ENCODE results near the gene FAAP20.

Gene FAAP20

DNA sequence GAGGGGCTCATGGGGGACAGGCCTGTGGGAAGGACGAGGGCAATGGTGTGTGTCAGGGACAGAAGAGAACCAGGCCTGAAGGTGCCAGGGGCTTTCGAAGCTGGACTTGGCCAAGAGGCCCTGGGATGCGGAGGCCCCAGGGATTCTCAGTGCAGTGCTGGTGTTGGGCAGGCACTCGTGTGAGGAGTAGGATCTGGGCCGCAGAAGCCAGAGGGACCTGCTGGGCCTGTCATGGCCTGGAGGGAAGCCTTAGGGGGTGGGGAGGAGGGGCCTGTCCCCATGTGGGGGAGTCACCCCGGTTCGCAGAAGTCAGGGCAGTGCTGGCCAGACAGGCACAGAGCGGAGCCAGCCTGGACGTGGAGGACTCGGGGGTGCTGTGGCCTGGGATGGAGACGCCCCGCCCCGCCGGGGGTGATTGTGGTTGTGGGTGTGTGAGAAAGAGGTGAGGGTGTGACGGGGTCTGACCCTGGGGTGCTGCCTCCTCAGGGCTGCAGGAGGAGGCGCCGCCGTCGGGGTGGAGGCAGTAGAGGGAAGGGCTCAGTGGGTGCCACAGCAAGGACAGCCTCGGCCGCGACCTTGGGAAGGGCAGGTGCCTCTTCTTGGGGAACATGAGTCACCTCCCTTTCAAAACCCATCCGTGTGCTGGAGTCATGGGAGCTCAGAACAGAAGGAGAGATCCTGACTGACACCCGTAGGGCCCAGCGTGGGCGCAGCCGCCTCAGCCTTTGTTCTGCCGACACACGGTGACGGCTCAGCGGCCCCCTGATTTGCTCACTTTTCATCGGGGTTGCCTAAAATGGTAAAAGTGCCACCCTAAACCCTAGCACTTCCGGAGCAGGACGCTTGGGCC, 33.9 kb downstream of the FAAP20 start:
- no peak for DNase-seq
- H3K36me3 ChIP-seq, result peaks cover 18% of the 10 kb centered on the region
- TF ChIP-seq, protein P1, sequence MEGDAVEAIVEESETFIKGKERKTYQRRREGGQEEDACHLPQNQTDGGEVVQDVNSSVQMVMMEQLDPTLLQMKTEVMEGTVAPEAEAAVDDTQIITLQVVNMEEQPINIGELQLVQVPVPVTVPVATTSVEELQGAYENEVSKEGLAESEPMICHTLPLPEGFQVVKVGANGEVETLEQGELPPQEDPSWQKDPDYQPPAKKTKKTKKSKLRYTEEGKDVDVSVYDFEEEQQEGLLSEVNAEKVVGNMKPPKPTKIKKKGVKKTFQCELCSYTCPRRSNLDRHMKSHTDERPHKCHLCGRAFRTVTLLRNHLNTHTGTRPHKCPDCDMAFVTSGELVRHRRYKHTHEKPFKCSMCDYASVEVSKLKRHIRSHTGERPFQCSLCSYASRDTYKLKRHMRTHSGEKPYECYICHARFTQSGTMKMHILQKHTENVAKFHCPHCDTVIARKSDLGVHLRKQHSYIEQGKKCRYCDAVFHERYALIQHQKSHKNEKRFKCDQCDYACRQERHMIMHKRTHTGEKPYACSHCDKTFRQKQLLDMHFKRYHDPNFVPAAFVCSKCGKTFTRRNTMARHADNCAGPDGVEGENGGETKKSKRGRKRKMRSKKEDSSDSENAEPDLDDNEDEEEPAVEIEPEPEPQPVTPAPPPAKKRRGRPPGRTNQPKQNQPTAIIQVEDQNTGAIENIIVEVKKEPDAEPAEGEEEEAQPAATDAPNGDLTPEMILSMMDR (IDR thresholded peaks at IDR 0.05; ENCODE audit: low read depth, low read length), result no peak
- H3K4me3 ChIP-seq (ENCODE audit: low read depth, low read length), result no peak overlapping the region
- H3K27me3 ChIP-seq (ENCODE audit: insufficient read depth, low read depth, severe bottlenecking), result no peaks in the 10 kb centered on the region
- H3K27ac ChIP-seq, result no peak overlapping the region
- no peaks in the 10 kb centered on the region for H3K9me3 ChIP-seq (ENCODE audit: severe bottlenecking)

DNA sequence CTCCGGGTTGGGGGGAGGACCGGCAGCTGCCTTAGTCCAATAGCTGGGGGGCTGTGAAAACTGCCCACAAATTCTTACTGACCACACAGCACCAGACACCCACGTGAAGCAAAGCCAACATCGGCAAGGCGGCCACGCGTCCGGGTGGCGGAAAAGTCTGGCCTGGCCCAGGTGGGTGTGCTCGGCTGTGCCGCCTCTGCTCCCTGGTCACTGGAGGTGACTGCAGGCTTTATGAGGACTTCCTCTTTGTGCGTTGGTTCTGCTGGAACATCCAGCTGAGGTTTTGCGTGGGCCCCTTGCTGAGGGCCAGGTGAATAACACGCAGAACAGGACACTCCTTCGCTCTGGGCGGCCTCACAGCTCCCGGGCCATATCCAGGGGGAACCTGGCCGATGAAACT, 35.4 kb downstream of the FAAP20 start:
- H3K36me3 ChIP-seq, result peaks cover 21% of the 10 kb centered on the region
- TF ChIP-seq, protein P1 (IDR thresholded peaks at IDR 0.05; ENCODE audit: low read depth, low read length), result no peak
- H3K4me3 ChIP-seq (ENCODE audit: low read depth, low read length), result no peak overlapping the region
- H3K9me3 ChIP-seq (ENCODE audit: severe bottlenecking), result no peaks in the 10 kb centered on the region
- no peak for DNase-seq
- no peaks in the 10 kb centered on the region for H3K27me3 ChIP-seq (ENCODE audit: insufficient read depth, low read depth, severe bottlenecking)
- no peak overlapping the region for H3K27ac ChIP-seq

DNA sequence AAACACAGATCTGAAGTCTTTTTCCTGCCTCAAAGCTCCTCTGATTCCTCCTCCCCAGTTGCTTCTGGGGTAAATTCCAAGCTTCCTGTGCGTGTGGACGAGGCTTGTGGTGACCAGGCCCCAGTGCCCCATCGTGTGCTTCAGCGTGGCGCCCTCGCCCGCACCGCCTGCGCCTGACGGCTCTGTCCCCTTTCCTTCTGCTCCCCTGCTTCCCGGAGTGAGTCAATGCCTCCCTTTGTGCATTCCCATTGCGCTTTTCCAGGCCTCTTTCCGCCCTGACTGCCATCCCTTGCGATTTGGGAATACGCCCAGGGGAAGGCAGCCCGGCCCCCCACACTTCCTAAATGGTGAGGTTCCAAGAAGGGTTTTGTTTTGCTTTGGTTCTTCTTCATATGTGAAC, 36.3 kb downstream of the FAAP20 start:
- no peak overlapping the region for H3K4me3 ChIP-seq (ENCODE audit: low read depth, low read length)
- no peaks in the 10 kb centered on the region for H3K27me3 ChIP-seq (ENCODE audit: insufficient read depth, low read depth, severe bottlenecking)
- no peaks in the 10 kb centered on the region for H3K9me3 ChIP-seq (ENCODE audit: severe bottlenecking)
- TF ChIP-seq, protein P1 (IDR thresholded peaks at IDR 0.05; ENCODE audit: low read depth, low read length), result no peak
- no peak for DNase-seq
- peak overlapping the region; percentile 76; the same call in 1 of the 2 replicates for H3K27ac ChIP-seq
- peaks cover 18% of the 10 kb centered on the region for H3K36me3 ChIP-seq

DNA sequence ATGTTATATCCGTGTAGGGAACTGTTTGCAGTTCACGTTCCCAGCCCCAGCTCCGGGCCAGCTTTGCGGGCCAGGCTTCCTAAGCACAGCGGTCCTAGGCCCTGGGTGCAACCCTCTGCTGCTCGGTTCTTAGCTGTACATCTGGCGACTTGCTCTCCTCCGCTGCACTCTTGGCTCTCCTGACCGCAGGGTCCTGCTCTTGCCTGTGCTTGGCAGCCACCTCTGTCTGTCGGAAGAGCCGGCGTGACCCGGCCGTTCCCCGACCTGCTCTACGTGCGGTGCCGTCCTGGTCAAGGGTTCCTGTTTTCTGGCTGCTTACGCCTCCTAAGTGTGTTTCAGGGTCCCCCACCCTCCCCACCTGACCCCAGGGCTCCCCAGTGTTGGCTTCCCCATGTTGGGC, 36.7 kb downstream of the FAAP20 start:
- H3K27ac ChIP-seq, result peak overlapping the region; percentile 76
- no peaks in the 10 kb centered on the region for H3K9me3 ChIP-seq (ENCODE audit: severe bottlenecking)
- DNase-seq, result no peak
- H3K4me3 ChIP-seq (ENCODE audit: low read depth, low read length), result no peak overlapping the region
- peaks cover 14% of the 10 kb centered on the region for H3K36me3 ChIP-seq
- H3K27me3 ChIP-seq (ENCODE audit: insufficient read depth, low read depth, severe bottlenecking), result no peaks in the 10 kb centered on the region
- TF ChIP-seq, protein P1 (IDR thresholded peaks at IDR 0.05; ENCODE audit: low read depth, low read length), result no peak

DNA sequence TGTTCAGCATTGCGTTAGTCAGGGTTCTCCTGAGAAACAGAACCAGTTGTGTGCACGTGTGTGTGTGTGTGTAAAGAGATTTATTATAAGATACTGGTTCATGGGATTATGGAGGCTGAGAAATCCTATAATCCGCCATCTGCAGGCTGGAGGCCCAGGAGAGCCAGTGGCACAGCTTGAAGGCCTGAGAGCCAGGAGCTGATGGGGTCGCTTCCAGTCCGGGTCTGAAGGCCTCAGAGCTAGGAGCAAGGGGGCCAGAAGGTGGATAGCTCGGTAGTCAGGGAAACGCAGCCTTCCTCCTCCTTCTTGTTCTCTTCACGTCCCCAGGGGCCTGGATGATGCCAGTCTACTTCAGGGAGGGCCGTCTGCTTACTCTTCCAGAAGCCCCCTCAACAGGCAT, 37.7 kb downstream of the FAAP20 start:
- Histone ChIP-seq H3K27ac (peak overlapping the region; percentile 76), H3K4me3 (ENCODE audit: low read depth, low read length) (no peak overlapping the region), H3K36me3 (peaks cover 18% of the 10 kb centered on the region), H3K9me3 (ENCODE audit: severe bottlenecking) (no peaks in the 10 kb centered on the region), H3K27me3 (ENCODE audit: insufficient read depth, low read depth, severe bottlenecking) (no peaks in the 10 kb centered on the region)
- TF ChIP-seq, protein P1 (IDR thresholded peaks at IDR 0.05; ENCODE audit: low read depth, low read length), result no peak
- DNase-seq, result peak; percentile 87
